HCT116 (cell line): ENCODE data around the gene MAP2K6. TPM values are rescaled to one million over a fixed set of nuclear protein-coding genes. Genes with fewer than 3 reads are reported as not detected.

ENCODE experiments used
- ATAC-seq: fragments of 200-7000 bp; cut with Tn5 transposase; 2 replicates; pipeline ENCODE4 v1.9.1; 2020; ENCODE audit warnings: mild to moderate bottlenecking, moderate library complexity
- BruUV-seq: library from RNA; stranded (reverse); fragments of 400-500 nt; replicated peaks from 2 replicates; lab custom pipeline; 2021; lab: Mats Ljungman, UMichigan
- CTCF ChIA-PET: fragments of 300-600 bp; sonication (Branson Sonifier 250); formaldehyde crosslinking; loops from one replicate; lab custom pipeline; 2021; ENCODE audit warnings: antibody characterized with exemption; lab: Charles Lee
- POLR2A ChIA-PET: fragments of 300-600, 350-600 bp; sonication (Branson Sonifier 250); formaldehyde crosslinking; loops from one replicate; lab custom pipeline; 2021; ENCODE audit warnings: antibody characterized with exemption; lab: Charles Lee
- RAD21 ChIA-PET, 2 experiments: fragments of 300-600 bp; sonication (Branson Sonifier 250); formaldehyde crosslinking; loops; one replicate each; lab custom pipeline; 2023; ENCODE audit warnings: low total read pairs in 2 of 2; ENCODE audit not compliant: uncharacterized antibody in 2 of 2, unreplicated experiment in 2 of 2, low non-redundant PET in 1 of 2; lab: Charles Lee
- DNase-seq: peaks from one replicate; pipeline ENCODE4 v3.0.0-alpha.2; 2010; ENCODE audit warnings: low read depth, low spot score
- H2AFZ ChIP-seq: fragments of 200-600 bp; shearing (Covaris generic), sonication (generic); 2 replicates; pipeline ENCODE4 v1.6.1; 2017; ENCODE audit warnings: low read depth, mixed run types, mixed read lengths, antibody characterized with exemption, low read length; ENCODE audit not compliant: poor library complexity, severe bottlenecking
- H3K27ac ChIP-seq: 2 replicates; pipeline ENCODE4 v1.5.1; 2012; ENCODE audit warnings: low read depth, low read length
- H3K27me3 ChIP-seq: fragments of 200-600 bp; sonication (generic); 2 replicates; pipeline ENCODE4 v1.6.1; 2016; ENCODE audit warnings: mixed run types, low read length, mixed read lengths; ENCODE audit not compliant: insufficient read depth
- H3K36me3 ChIP-seq, 2 experiments: fragments of 200-500 bp in 1 of 2; fragments of 200-600 bp in 1 of 2; sonication (Bioruptor generic) in 1 of 2; sonication (generic) in 1 of 2; 2 replicates each; pipeline versions ENCODE4 v1.5.1 to v1.6.1; 2014 to 2016; ENCODE audit warnings: low read length in 2 of 2, inconsistent platforms in 1 of 2, mixed read lengths in 1 of 2, mixed run types in 1 of 2; ENCODE audit not compliant: insufficient read depth in 2 of 2, control insufficient read depth in 1 of 2
- H3K4me1 ChIP-seq, 2 experiments: fragments of 200-600 bp in 1 of 2; sonication (generic) in 1 of 2; 2 replicates each; pipeline versions ENCODE4 v1.5.1 to v1.6.1; 2012 to 2017; ENCODE audit warnings: low read length in 2 of 2, inconsistent platforms in 1 of 2, mild to moderate bottlenecking in 1 of 2, mixed read lengths in 1 of 2, mixed run types in 1 of 2, moderate library complexity in 1 of 2; ENCODE audit not compliant: insufficient read depth in 2 of 2, control insufficient read depth in 1 of 2
- H3K4me2 ChIP-seq: fragments of 200-600 bp; sonication (generic); 2 replicates; pipeline ENCODE4 v1.6.1; 2017; ENCODE audit warnings: mixed run types, low read length, mixed read lengths
- H3K4me3 ChIP-seq, 2 experiments: fragments of 200-600 bp in 1 of 2; sonication (generic) in 1 of 2; replicated peaks in 1 of 2; 2 replicates each; pipeline ENCODE4 v1.5.1; 2011 to 2016; ENCODE audit warnings: low read length in 2 of 2, control low read depth in 1 of 2, low read depth in 1 of 2, mild to moderate bottlenecking in 1 of 2, mixed read lengths in 1 of 2, mixed run types in 1 of 2
- H3K79me2 ChIP-seq: fragments of 200-600 bp; sonication (generic); 2 replicates; pipeline ENCODE4 v1.6.1; 2017; ENCODE audit warnings: mild to moderate bottlenecking, mixed run types, low read length, moderate library complexity, mixed read lengths; ENCODE audit not compliant: insufficient read depth
- H3K9ac ChIP-seq: fragments of 200-600 bp; sonication (generic); 2 replicates; pipeline ENCODE4 v1.6.1; 2016; ENCODE audit warnings: low read length, mixed read lengths
- H3K9me2 ChIP-seq: fragments of 200-600 bp; sonication (generic), shearing (Covaris generic); 2 replicates; pipeline ENCODE4 v1.6.1; 2017; ENCODE audit warnings: mixed run types, mild to moderate bottlenecking, moderate library complexity; ENCODE audit not compliant: insufficient read depth
- H3K9me3 ChIP-seq, 2 experiments: fragments of 200-500 bp in 1 of 2; fragments of 200-600 bp in 1 of 2; sonication (Bioruptor generic) in 1 of 2; sonication (generic) in 1 of 2; 2 replicates each; pipeline ENCODE4 v1.6.1; 2014 to 2017; ENCODE audit warnings: low read length in 2 of 2, mixed read lengths in 2 of 2, inconsistent platforms in 1 of 2, low read depth in 1 of 2, mild to moderate bottlenecking in 1 of 2, mixed run types in 1 of 2, moderate library complexity in 1 of 2; ENCODE audit not compliant: control insufficient read depth in 1 of 2, insufficient read depth in 1 of 2
- H4K20me1 ChIP-seq: fragments of 200-600 bp; sonication (generic), shearing (Covaris generic); 2 replicates; pipeline ENCODE4 v1.6.1; 2017; ENCODE audit warnings: mixed run types, mild to moderate bottlenecking, moderate library complexity; ENCODE audit not compliant: insufficient read depth
- ATF3 ChIP-seq: IDR thresholded peaks from 2 replicates; pipeline ENCODE4 v1.6.1; 2012
- CBX3 ChIP-seq: IDR thresholded peaks from 2 replicates; pipeline ENCODE4 v1.6.1; 2012; ENCODE audit warnings: low read depth
- CEBPB ChIP-seq: IDR thresholded peaks from 2 replicates; pipeline ENCODE4 v1.6.1; 2012; ENCODE audit warnings: low read depth
- EGR1 ChIP-seq: IDR thresholded peaks from 2 replicates; pipeline ENCODE4 v1.6.1; 2012; ENCODE audit warnings: low read depth
- ELF1 ChIP-seq: IDR thresholded peaks from 2 replicates; pipeline ENCODE4 v1.6.1; 2012; ENCODE audit warnings: low read depth, borderline replicate concordance
- EZH2 ChIP-seq: fragments of 200-600 bp; sonication (generic); IDR thresholded peaks from 2 replicates; pipeline ENCODE4 v1.6.1; 2017; ENCODE audit warnings: antibody characterized with exemption, mixed run types
- EZH2phosphoT487 ChIP-seq: fragments of 200-600 bp; IDR thresholded peaks from 2 replicates; pipeline ENCODE4 v1.6.1; 2018; ENCODE audit warnings: antibody characterized with exemption, borderline replicate concordance
- FOSL1 ChIP-seq: IDR thresholded peaks from 2 replicates; pipeline ENCODE4 v1.6.1; 2012; ENCODE audit warnings: low read depth
- JUND ChIP-seq: IDR thresholded peaks from 2 replicates; pipeline ENCODE4 v1.6.1; 2012
- POLR2A ChIP-seq: IDR thresholded peaks from 2 replicates; pipeline ENCODE4 v1.7.0; 2011; ENCODE audit warnings: borderline replicate concordance; ENCODE audit not compliant: insufficient read depth, insufficient read length; ENCODE audit errors: extremely low read depth
- RAD21 ChIP-seq: IDR thresholded peaks from 2 replicates; pipeline ENCODE4 v1.6.1; 2012; ENCODE audit warnings: low read depth, mild to moderate bottlenecking
- SIN3A ChIP-seq: IDR thresholded peaks from 2 replicates; pipeline ENCODE4 v1.6.1; 2012; ENCODE audit warnings: low read depth
- SP1 ChIP-seq: IDR thresholded peaks from 2 replicates; pipeline ENCODE4 v1.6.1; 2012; ENCODE audit warnings: low read depth
- SRF ChIP-seq: IDR thresholded peaks from 2 replicates; pipeline ENCODE4 v1.6.1; 2012; ENCODE audit warnings: low read depth
- YY1 ChIP-seq: IDR thresholded peaks from 2 replicates; pipeline ENCODE4 v1.6.1; 2011; ENCODE audit warnings: low read length, low read depth, moderate library complexity, mild to moderate bottlenecking; ENCODE audit not compliant: insufficient replicate concordance; ENCODE audit errors: extremely low read depth
- ZFX ChIP-seq: fragments of 450-650 bp; IDR thresholded peaks from 2 replicates; pipeline ENCODE4 v1.6.1; 2017
- intact Hi-C: fragments of 100-400 bp; cut with micrococcal nuclease; formaldehyde crosslinking; loops from 2 replicates; pipeline ENCODE4 v1.10.0; 2022
- total RNA-seq: library from RNA; stranded (reverse); gene quantifications from one replicate; pipeline ENCODE4 v1.2.1, GENCODE V29; 2021; ENCODE audit not compliant: unreplicated experiment
- TF ChIP-seq, protein P1 (sequence below): IDR thresholded peaks from 2 replicates; pipeline ENCODE4 v1.6.1; 2012; ENCODE audit warnings: low read depth

The MAP2K6 gene
- total RNA-seq, 1 experiment from 2014 or later, result 0.22 TPM

- CTCF ChIA-PET, result no interaction called here
- BruUV-seq, result no TSS peak
- POLR2A ChIA-PET, result no interaction called here
These were observed 18.6 kb downstream of the MAP2K6 start for GRCh38 chr17:69433093-69433492.

More at GRCh38 chr17:69433093-69433492, 18.6 kb downstream of the MAP2K6 start:
- H3K36me3 ChIP-seq, result no peaks in the 10 kb centered on the region
- H3K9me2 ChIP-seq, result no peaks in the 10 kb centered on the region
- no peak for DNase-seq
- TF ChIP-seq ELF1 (no peak), FOSL1 (no peak), ATF3 (no peak), ZFX (no peak), CEBPB (no peak), EZH2 (no peak), JUND (no peak), YY1 (no peak), RAD21 (no peak), CBX3 (no peak), POLR2A (no peak), EGR1 (no peak), SIN3A (no peak), EZH2phosphoT487 (no peak), SRF (no peak), SP1 (no peak)
- TF ChIP-seq, protein P1, sequence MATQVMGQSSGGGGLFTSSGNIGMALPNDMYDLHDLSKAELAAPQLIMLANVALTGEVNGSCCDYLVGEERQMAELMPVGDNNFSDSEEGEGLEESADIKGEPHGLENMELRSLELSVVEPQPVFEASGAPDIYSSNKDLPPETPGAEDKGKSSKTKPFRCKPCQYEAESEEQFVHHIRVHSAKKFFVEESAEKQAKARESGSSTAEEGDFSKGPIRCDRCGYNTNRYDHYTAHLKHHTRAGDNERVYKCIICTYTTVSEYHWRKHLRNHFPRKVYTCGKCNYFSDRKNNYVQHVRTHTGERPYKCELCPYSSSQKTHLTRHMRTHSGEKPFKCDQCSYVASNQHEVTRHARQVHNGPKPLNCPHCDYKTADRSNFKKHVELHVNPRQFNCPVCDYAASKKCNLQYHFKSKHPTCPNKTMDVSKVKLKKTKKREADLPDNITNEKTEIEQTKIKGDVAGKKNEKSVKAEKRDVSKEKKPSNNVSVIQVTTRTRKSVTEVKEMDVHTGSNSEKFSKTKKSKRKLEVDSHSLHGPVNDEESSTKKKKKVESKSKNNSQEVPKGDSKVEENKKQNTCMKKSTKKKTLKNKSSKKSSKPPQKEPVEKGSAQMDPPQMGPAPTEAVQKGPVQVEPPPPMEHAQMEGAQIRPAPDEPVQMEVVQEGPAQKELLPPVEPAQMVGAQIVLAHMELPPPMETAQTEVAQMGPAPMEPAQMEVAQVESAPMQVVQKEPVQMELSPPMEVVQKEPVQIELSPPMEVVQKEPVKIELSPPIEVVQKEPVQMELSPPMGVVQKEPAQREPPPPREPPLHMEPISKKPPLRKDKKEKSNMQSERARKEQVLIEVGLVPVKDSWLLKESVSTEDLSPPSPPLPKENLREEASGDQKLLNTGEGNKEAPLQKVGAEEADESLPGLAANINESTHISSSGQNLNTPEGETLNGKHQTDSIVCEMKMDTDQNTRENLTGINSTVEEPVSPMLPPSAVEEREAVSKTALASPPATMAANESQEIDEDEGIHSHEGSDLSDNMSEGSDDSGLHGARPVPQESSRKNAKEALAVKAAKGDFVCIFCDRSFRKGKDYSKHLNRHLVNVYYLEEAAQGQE, result no peak
- H3K4me2 ChIP-seq, result no peak overlapping the region
- no peaks in the 10 kb centered on the region for H3K79me2 ChIP-seq
- H3K4me1 ChIP-seq, result peaks cover 0 to 7% of the 10 kb centered on the region in 2 experiments; a peak in 1 of 4 replicates
- H3K9me3 ChIP-seq, result no peaks in the 10 kb centered on the region
- no peak overlapping the region for H2AFZ ChIP-seq
- no peak overlapping the region for H3K9ac ChIP-seq
- H3K4me3 ChIP-seq, result no peak overlapping the region
- H4K20me1 ChIP-seq, result no peaks in the 10 kb centered on the region
- H3K27ac ChIP-seq, result no peak overlapping the region
- H3K27me3 ChIP-seq, result no peaks in the 10 kb centered on the region
- intact Hi-C loops, result no loop called here
- RAD21 ChIA-PET, result no interaction called here
- no peak for ATAC-seq
